NCI-H2171 treated with DMSO at 0.1 percent for 48 hours (cell line): ENCODE data around the gene ICAM5.
"Not testable (repeated sequence)": the region's sequence is repeated elsewhere in the genome, so short reads cannot be mapped to it uniquely, and the experiment has no call there.

ENCODE experiments used
- DNase-seq: peaks from one replicate; lab custom pipeline; 2025; lab: John Stamatoyannopoulos, UW

The ICAM5 gene

DNA sequence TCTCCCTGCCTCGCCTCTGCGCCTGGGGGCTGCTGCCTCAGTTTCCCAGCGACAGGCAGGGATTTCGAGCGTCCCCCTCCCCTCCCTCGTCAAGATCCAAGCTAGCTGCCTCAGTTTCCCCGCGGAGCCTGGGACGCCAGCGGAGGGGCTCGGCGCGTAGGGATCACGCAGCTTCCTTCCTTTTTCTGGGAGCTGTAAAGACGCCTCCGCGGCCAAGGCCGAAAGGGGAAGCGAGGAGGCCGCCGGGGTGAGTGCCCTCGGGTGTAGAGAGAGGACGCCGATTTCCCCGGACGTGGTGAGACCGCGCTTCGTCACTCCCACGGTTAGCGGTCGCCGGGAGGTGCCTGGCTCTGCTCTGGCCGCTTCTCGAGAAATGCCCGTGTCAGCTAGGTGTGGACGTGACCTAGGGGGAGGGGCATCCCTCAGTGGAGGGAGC lies 19.6 kb upstream of the ICAM5 start:
- no peak for DNase-seq

DNA sequence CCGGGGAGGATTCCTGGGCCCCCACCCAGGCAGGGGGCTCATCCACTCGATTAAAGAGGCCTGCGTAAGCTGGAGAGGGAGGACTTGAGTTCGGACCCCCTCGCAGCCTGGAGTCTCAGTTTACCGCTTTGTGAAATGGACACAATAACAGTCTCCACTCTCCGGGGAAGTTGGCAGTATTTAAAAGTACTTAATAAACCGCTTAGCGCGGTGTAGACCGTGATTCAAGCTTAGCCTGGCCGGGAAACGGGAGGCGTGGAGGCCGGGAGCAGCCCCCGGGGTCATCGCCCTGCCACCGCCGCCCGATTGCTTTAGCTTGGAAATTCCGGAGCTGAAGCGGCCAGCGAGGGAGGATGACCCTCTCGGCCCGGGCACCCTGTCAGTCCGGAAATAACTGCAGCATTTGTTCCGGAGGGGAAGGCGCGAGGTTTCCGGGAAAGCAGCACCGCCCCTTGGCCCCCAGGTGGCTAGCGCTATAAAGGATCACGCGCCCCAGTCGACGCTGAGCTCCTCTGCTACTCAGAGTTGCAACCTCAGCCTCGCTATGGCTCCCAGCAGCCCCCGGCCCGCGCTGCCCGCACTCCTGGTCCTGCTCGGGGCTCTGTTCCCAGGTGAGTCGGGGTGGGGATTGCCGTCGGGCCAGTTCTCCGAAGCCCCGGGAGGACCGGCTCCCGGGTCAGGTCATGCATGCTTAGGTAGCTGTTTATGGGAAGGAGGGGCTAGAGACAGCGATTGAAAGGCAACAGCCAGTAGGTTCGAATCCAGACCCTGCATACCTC lies 18.9 kb upstream of the ICAM5 start, which contains the start of gene ICAM1:
Gene ICAM1, plus strand, starts transcription at position 505 of the 779 bp plus-strand sequence. Its CDS starts 40 bp downstream, at position 545.
- peak; percentile 5 for DNase-seq

DNA sequence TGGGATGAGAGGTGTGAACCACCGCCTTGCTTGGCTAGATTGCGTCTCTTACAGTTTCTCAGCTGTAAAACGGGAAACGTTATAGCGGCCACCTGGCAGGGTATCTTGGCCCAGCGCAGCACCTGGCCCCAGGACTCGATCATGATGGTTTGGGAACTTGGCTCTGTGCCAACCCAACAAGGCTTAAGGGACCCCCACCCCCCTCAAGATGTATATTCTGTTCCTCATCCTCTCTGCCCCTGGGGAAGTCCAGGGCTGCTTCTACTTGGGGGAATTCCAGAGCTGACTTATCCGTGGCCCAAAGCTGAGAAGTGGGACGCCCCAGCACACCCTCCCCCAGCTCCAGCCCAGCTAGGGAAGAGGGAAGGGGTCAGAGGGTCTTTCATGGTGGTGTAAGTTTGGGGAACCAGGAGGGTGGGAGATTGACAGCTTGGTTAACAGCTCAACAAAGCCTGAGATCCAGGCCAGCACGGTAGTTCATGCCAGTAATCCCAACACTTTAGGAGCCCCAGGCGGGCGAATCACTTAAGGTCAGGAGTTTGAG lies 18.1 kb upstream of the ICAM5 start:
- no peak for DNase-seq

DNA sequence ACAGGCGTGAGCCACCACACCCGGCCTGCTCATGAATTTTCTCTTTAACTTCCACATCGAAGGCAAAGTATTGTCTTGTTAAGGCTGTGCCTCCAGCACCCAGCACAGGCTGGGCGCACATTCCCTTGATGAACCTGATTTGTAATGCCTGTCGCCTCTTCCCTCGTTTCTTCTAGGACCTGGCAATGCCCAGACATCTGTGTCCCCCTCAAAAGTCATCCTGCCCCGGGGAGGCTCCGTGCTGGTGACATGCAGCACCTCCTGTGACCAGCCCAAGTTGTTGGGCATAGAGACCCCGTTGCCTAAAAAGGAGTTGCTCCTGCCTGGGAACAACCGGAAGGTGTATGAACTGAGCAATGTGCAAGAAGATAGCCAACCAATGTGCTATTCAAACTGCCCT lies 15.2 kb upstream of the ICAM5 start:
- no peak for DNase-seq

DNA sequence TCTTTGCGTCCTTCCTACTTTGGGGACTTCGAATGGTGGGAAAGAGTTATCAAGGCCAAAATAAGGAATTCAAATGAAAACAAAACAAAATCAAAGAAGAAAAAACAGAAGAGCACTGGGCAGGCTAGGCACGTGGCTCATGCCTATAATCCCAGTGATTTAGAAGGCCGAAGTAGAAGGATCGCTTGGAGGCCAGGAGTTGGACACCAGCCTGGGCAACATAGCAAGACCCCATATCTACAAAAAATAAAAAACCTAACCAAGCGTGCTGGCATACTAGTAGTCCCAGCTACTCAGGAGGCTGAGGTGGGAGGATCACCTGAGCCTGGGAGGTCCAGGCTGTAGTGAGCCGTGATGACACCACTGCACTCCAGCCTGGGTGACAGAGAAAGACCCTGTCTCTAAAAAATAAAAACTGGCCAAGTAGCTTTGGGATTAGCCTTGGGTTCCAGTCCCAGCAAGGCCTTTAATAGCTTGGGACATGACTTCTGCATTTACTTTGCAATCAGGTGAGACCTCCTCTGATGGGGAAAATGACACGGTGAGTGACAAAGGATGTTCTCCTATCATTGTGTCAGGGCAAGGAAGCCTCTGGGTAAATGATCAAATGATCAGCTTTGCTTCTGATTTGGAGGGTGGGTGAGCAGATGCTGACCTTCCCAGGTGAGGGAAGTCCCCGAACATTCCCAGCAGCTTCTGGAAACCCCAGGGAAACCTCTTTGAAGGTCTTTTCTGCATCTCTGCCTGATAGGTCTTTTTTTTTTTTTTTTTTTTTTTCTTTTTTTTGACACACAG lies 11.8 kb upstream of the ICAM5 start:
- no peak for DNase-seq

DNA sequence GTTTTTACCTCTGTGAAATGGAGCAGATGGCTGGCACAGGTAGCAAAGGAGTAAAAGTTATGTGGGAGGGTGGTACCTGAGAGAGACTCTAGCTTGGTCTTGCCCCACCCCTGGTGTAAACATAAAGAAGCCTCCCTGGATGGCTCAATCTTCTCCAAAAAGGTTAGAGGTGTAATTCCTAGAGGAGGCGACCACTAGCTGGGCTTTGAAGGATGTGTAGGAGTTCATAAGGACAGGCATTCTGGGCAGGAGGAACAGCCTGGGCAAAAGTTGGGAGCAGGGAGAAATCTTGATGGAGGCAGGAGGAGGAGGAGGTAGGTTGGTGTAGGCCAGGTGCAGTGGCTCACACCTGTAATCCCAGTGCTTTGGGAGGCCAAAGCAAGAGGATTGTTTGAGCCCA lies 10.8 kb upstream of the ICAM5 start:
- DNase-seq = no peak

DNA sequence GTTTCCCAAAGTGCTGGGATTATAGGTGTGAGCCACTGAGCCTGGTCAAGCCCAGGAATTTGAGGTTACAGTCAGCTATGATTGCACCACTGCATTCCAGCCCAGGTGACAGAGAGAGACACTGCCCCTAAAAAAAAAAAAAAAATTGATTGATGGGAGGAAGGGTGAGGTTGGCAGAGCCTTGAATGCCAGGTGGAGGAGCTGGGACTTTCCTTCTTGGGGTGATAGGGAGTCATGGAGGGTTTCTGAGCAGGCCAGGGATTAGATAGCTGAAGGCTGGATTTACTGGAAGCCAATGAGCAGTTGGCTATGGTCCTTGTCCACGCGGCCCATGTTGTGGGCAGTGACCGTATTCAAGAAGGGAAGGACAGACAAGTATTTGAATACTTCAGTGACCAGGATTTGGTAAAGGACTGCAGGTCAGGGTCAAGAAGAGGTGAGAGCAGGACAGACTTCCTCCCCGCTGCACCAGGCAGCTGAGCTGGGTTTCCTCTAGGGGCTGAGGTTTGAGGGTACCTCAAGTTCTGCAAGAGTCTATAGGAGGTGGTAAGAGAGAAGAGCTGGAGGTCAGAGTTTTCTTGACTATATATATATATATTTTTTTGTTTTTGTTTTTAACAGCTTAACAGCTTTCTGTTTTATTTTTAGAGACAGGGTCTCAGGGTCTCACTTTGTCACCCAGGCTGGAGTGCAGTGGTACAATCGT lies 9.9 kb upstream of the ICAM5 start:
- DNase-seq = no peak

DNA sequence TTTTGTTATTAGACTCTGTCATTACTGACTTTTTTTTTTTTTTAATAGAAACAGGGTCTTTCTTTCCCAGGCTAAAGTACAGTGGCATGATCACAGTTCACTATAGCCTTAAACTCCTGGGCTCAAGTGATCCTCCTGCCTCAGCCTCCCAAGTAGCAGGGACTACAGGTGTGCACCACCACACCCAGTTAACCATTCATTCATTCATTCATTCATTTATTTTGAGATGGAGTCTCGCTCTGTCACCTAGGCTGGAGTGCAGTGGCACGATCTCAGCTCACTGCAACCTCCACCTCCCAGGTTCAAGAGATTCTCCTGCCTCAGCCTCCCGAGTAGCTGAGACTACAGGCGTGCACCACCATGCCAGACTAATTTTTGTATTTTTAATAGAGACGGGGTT lies 7.7 kb upstream of the ICAM5 start:
- not testable (repeated sequence) for DNase-seq

DNA sequence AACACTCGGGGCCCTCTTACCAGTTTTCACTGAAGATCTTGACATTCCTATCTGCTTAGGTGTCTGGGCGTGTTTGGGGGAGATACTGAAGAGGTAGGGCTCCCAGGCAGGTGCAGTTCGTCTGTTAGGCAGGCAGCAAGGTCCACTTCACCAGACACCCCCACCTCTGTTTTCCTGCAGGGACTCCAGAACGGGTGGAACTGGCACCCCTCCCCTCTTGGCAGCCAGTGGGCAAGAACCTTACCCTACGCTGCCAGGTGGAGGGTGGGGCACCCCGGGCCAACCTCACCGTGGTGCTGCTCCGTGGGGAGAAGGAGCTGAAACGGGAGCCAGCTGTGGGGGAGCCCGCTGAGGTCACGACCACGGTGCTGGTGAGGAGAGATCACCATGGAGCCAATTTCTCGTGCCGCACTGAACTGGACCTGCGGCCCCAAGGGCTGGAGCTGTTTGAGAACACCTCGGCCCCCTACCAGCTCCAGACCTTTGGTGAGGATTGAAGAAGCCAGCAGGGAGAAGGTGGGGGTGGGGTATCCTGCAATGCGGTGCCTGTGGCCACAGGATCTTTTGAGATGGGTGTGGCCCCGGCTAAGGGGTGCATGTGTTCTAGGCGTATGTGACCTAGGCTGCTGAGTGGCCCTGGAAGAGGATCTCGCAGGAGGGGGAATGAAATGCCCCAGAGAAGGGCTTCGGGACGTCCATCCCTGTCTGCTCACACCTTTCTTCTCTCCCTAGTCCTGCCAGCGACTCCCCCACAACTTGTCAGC lies 6.3 kb upstream of the ICAM5 start:
- no peak for DNase-seq

DNA sequence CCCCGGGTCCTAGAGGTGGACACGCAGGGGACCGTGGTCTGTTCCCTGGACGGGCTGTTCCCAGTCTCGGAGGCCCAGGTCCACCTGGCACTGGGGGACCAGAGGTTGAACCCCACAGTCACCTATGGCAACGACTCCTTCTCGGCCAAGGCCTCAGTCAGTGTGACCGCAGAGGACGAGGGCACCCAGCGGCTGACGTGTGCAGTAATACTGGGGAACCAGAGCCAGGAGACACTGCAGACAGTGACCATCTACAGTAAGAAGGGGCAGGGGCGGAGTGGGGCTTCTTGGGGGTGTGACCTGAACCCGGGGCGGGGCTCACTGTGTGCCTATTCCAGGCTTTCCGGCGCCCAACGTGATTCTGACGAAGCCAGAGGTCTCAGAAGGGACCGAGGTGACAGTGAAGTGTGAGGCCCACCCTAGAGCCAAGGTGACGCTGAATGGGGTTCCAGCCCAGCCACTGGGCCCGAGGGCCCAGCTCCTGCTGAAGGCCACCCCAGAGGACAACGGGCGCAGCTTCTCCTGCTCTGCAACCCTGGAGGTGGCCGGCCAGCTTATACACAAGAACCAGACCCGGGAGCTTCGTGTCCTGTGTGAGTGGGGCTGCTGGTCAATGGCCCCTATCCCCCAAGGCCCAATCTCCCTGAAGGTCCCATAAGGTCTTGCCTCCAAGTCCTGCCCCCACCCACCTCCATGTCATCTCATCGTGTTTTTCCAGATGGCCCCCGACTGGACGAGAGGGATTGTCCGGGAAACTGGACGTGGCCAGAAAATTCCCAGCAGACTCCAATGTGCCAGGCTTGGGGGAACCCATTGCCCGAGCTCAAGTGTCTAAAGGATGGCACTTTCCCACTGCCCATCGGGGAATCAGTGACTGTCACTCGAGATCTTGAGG lies 5.4 kb upstream of the ICAM5 start:
- DNase-seq = no peak

DNA sequence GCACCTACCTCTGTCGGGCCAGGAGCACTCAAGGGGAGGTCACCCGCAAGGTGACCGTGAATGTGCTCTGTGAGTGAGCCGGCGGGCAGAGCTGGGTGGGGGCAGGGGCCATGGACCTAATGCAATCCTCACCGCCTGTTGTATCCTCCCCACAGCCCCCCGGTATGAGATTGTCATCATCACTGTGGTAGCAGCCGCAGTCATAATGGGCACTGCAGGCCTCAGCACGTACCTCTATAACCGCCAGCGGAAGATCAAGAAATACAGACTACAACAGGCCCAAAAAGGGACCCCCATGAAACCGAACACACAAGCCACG lies 4.8 kb upstream of the ICAM5 start:
- no peak for DNase-seq

DNA sequence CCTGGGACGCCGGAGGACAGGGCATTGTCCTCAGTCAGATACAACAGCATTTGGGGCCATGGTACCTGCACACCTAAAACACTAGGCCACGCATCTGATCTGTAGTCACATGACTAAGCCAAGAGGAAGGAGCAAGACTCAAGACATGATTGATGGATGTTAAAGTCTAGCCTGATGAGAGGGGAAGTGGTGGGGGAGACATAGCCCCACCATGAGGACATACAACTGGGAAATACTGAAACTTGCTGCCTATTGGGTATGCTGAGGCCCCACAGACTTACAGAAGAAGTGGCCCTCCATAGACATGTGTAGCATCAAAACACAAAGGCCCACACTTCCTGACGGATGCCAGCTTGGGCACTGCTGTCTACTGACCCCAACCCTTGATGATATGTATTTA lies 4.4 kb upstream of the ICAM5 start:
- DNase-seq = no peak

DNA sequence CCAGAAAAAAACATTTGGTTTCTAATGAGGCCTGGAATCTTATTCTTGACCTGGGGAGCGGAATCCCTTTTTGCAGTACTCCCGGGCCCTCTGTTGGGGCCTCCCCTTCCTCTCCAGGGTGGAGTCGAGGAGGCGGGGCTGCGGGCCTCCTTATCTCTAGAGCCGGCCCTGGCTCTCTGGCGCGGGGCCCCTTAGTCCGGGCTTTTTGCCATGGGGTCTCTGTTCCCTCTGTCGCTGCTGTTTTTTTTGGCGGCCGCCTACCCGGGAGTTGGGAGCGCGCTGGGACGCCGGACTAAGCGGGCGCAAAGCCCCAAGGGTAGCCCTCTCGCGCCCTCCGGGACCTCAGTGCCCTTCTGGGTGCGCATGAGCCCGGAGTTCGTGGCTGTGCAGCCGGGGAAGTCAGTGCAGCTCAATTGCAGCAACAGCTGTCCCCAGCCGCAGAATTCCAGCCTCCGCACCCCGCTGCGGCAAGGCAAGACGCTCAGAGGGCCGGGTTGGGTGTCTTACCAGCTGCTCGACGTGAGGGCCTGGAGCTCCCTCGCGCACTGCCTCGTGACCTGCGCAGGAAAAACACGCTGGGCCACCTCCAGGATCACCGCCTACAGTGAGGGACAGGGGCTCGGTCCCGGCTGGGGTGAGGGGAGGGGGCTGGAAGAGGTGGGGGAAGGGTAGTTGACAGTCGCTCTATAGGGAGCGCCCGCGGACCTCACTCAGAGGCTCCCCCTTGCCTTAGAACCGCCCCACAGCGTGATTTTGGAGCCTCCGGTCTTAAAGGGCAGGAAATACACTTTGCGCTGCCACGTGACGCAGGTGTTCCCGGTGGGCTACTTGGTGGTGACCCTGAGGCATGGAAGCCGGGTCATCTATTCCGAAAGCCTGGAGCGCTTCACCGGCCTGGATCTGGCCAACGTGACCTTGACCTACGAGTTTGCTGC lies 2.7 kb upstream of the ICAM5 start, which contains the start of gene ICAM4:
Gene ICAM4, plus strand, starts transcription at position 153 of the 935 bp plus-strand sequence. Its CDS starts 58 bp downstream, at position 211.
- DNase-seq = peak; percentile 74

DNA sequence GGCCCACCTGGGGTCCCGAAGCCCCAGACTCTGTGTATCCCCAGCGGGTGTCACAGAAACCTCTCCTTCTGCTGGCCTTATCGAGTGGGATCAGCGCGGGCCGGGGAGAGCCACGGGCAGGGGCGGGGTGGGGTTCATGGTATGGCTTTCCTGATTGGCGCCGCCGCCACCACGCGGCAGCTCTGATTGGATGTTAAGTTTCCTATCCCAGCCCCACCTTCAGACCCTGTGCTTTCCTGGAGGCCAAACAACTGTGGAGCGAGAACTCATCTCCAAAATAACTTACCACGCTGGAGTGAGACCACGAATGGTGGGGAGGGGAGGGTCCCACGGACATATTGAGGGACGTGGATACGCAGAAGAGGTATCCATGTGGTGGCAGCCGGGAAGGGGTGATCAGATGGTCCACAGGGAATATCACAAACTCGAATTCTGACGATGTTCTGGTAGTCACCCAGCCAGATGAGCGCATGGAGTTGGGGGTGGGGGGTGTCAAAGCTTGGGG lies 1.0 kb upstream of the ICAM5 start:
- DNase-seq = peak; percentile 33

DNA sequence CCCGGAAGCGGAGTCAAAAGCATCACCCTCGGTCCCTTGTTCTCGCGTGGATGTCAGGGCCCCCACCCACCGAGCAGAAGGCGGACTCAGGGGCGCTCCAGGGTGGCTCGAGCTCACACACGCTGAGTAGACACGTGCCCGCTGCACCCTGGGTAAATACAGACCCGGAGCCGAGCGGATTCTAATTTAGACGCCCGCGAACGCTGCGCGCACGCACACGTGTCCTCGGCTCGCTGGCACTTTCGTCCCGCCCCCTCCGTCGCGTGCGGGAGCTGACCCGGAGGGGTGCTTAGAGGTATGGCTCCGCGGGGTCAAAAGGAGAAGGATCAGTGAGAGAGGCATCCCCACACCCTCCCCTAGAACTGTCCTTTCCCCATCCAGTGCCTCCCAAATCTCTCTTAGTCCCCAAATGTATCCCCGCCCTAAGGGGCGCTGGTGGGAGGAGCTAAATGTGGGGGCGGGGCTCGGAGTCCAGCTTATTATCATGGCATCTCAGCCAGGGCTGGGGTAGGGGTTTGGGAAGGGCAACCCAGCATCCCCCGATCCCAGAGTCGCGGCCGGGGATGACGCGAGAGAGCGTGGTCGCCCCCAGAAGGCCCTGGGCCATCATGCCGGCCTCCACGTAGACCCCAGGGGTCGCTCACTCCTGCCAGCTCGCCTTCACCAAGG lies 451 bp upstream of the ICAM5 start:
- DNase-seq = peak; percentile 84

DNA sequence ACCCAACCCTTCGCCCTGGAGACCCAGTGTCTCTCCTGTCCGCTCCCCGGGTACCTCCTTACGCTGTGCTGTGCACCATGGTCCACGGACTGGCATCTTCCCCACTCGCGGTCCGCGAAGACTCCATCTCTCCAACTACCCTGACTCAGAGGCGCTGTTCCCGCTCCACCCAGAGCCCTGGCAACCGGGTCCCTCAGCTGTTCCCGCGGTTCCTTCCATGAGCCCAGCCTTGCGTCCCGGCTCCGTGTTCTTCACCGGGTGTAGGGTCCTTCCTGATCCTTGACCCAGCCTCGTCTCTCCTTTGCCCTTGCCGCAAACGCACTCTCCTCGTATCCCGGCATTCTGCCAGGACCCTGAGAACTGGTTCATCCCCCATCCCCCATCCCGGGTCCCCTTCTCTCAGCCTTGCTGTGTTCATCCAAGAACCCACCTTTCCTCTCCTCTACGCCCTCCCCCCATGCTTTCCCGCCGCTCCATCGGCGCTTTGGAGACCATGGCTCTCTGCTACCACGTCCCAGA lies 664 bp downstream of the ICAM5 start:
- DNase-seq = peak; percentile 26

DNA sequence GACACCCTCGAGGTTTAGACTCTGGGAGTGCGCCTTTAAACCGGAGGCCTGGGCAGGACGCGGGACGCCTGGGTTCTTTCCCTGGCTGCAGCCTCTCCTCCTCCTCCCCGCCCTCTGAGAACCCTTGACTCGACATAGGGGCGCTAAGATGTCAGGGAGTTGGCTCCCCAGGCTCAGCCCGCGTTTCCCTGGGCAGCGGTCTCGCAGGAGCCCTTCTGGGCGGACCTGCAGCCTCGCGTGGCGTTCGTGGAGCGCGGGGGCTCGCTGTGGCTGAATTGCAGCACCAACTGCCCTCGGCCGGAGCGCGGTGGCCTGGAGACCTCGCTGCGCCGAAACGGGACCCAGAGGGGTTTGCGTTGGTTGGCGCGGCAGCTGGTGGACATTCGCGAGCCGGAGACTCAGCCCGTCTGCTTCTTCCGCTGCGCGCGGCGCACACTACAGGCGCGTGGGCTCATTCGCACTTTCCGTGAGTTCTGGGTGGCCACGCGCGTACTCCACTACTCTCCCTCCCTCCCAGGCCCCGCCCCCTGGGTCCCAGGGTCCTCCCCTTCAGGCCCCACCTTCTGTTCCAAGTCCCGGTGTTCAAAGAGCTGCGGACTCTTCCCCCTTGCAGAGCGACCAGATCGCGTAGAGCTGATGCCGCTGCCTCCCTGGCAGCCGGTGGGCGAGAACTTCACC lies 1.3 kb downstream of the ICAM5 start:
- peak; percentile 33 for DNase-seq
